CD4-positive, alpha-beta T cell treated with Interleukin-10 for 1 hour (primary cell): ENCODE measurements around the gene PHOX2A.

ENCODE experiments used
- DNase-seq: peaks from one replicate; pipeline ENCODE4 v3.0.0-alpha.2; 2020

PHOX2A gene

GRCh38 chr11:72233056-72233772, 10.8 kb downstream of the PHOX2A start:
- no peak for DNase-seq

GRCh38 chr11:72232260-72233055, 11.5 kb downstream of the PHOX2A start:
- DNase-seq: no peak

- no peak for DNase-seq
Measured at GRCh38 chr11:72231396-72232259, 12.3 kb downstream of the PHOX2A start.

- no peak for DNase-seq
Measured at GRCh38 chr11:72230764-72231365, 13.1 kb downstream of the PHOX2A start.

GRCh38 chr11:72229925-72230763, 13.8 kb downstream of the PHOX2A start:
- DNase-seq: no peak

- DNase-seq: no peak
Measured at GRCh38 chr11:72229336-72229924, 14.5 kb downstream of the PHOX2A start.

- DNase-seq: no peak
Measured at GRCh38 chr11:72228844-72229231, 15.1 kb downstream of the PHOX2A start.

- DNase-seq: no peak
Measured at GRCh38 chr11:72228229-72228843, 15.6 kb downstream of the PHOX2A start.

- DNase-seq: no peak
Measured at GRCh38 chr11:72227316-72228228, 16.4 kb downstream of the PHOX2A start.

GRCh38 chr11:72226701-72227100, 17.3 kb downstream of the PHOX2A start:
- DNase-seq: no peak

GRCh38 chr11:72225411-72225951, 18.5 kb downstream of the PHOX2A start:
- DNase-seq: peak; percentile 41

GRCh38 chr11:72224564-72225410, 19.2 kb downstream of the PHOX2A start, which contains the start of gene INPPL1:
Gene INPPL1 (plus strand): TSS chr11:72224767. CDS start chr11:72224985, 218 bp downstream.
- peak; percentile 44 for DNase-seq

- DNase-seq: peak; percentile 60
Measured at GRCh38 chr11:72223615-72224563, 20.1 kb downstream of the PHOX2A start.

- peak; percentile 95 for DNase-seq
Measured at GRCh38 chr11:72222907-72223614, 20.9 kb downstream of the PHOX2A start.

- no peak for DNase-seq
Measured at GRCh38 chr11:72222106-72222891, 21.7 kb downstream of the PHOX2A start.
